SK-N-SH (cell line): Measurements from ENCODE around the gene EXOC2. TPM values are rescaled to one million over a fixed set of nuclear protein-coding genes. Genes with fewer than 3 reads are reported as not detected.

Experiments
- CTCF ChIA-PET: fragments of 300-600, 350-600 bp; formaldehyde crosslinking; extraction: SDS; loops from one replicate; lab custom pipeline; 2021; lab: Yijun Ruan, JAX
- POLR2A ChIA-PET: fragments of 350-600 bp; sonication (Branson Sonifier 250); formaldehyde crosslinking; extraction: SDS; loops from one replicate; lab custom pipeline; 2020; ENCODE audit warnings: antibody characterized with exemption, inconsistent platforms; lab: Yijun Ruan, JAX
- DNase-seq: peaks from one replicate; pipeline ENCODE4 v3.0.0; 2012
- H2AFZ ChIP-seq: fragments of 200-600 bp; sonication (generic); 2 replicates; pipeline ENCODE4 v1.8.1; 2016; ENCODE audit warnings: antibody characterized with exemption, mild to moderate bottlenecking, low read depth
- H3F3A ChIP-seq: fragments of 200-600 bp; sonication (generic); replicated peaks from 2 replicates; pipeline ENCODE3; 2016; ENCODE audit warnings: antibody characterized with exemption, mild to moderate bottlenecking; ENCODE audit not compliant: insufficient read depth
- H3K27ac ChIP-seq, 2 experiments: fragments of 200-500 bp in 1 of 2; fragments of 200-600 bp in 1 of 2; sonication (Bioruptor generic) in 1 of 2; sonication (generic), shearing (Covaris generic) in 1 of 2; 2 replicates each; pipeline versions ENCODE4 v1.5.1 to v1.6.1; 2014 to 2016; ENCODE audit warnings: low read depth in 2 of 2, inconsistent platforms in 1 of 2, low read length in 1 of 2, mild to moderate bottlenecking in 1 of 2, mixed read lengths in 1 of 2
- H3K27me3 ChIP-seq: fragments of 200-600 bp; sonication (generic), shearing (Covaris generic); 2 replicates; pipeline ENCODE4 v1.6.1; 2016; ENCODE audit warnings: mixed run types; ENCODE audit not compliant: insufficient read depth
- H3K36me3 ChIP-seq, 2 experiments: fragments of 200-500 bp in 1 of 2; fragments of 200-600 bp in 1 of 2; sonication (Bioruptor generic) in 1 of 2; sonication (generic) in 1 of 2; replicated peaks in 1 of 2; 2 replicates each; pipeline versions ENCODE3 to v1.5.1; 2014 to 2016; ENCODE audit warnings: low read length in 1 of 2, mild to moderate bottlenecking in 1 of 2; ENCODE audit not compliant: insufficient read depth in 2 of 2, control insufficient read depth in 1 of 2
- H3K4me1 ChIP-seq, 2 experiments: fragments of 200-500 bp in 1 of 2; fragments of 200-600 bp in 1 of 2; sonication (Bioruptor generic) in 1 of 2; sonication (generic), shearing (Covaris generic) in 1 of 2; 2 replicates each; pipeline versions ENCODE4 v1.5.1 to v1.6.1; 2014 to 2016; ENCODE audit warnings: low read depth in 1 of 2, low read length in 1 of 2, mixed run types in 1 of 2; ENCODE audit not compliant: insufficient read depth in 2 of 2, control insufficient read depth in 1 of 2
- H3K4me2 ChIP-seq: fragments of 200-600 bp; sonication (generic), shearing (Covaris generic); 2 replicates; pipeline ENCODE4 v1.6.1; 2017; ENCODE audit warnings: mixed run types
- H3K4me3 ChIP-seq, 2 experiments: fragments of 200-500 bp in 1 of 2; fragments of 200-600 bp in 1 of 2; sonication (Bioruptor generic) in 1 of 2; sonication (generic), shearing (Covaris generic) in 1 of 2; 2 replicates each; pipeline versions ENCODE4 v1.5.1 to v1.8.1; 2014 to 2016; ENCODE audit warnings: low read depth in 2 of 2, inconsistent platforms in 1 of 2, low read length in 1 of 2, mild to moderate bottlenecking in 1 of 2, mixed read lengths in 1 of 2, moderate library complexity in 1 of 2
- H3K79me2 ChIP-seq: fragments of 200-600 bp; sonication (generic); 2 replicates; pipeline ENCODE4 v1.8.1; 2017; ENCODE audit warnings: mild to moderate bottlenecking; ENCODE audit not compliant: insufficient read depth
- H3K9ac ChIP-seq: fragments of 200-600 bp; sonication (generic); 2 replicates; pipeline ENCODE4 v1.6.1; 2017; ENCODE audit warnings: mixed run types
- H3K9me2 ChIP-seq: fragments of 200-600 bp; sonication (generic); 2 replicates; pipeline ENCODE4 v1.6.1; 2017; ENCODE audit warnings: mixed run types
- H3K9me3 ChIP-seq: fragments of 200-600 bp; sonication (generic); 2 replicates; pipeline ENCODE4 v1.6.1; 2017; ENCODE audit warnings: mixed run types, mild to moderate bottlenecking, moderate library complexity
- H4K20me1 ChIP-seq: fragments of 200-600 bp; sonication (generic); 2 replicates; pipeline ENCODE4 v1.6.1; 2017; ENCODE audit warnings: mild to moderate bottlenecking, mixed run types; ENCODE audit not compliant: insufficient read depth
- CTCF ChIP-seq: fragments of 200-600 bp; sonication (generic); IDR thresholded peaks from 2 replicates; pipeline ENCODE4 v1.6.1; 2017; ENCODE audit warnings: antibody characterized with exemption, mild to moderate bottlenecking, moderate library complexity
- EZH2phosphoT487 ChIP-seq: fragments of 200-600 bp; sonication (generic); IDR thresholded peaks from 2 replicates; pipeline ENCODE4 v1.6.1; 2017; ENCODE audit warnings: low read depth, mixed run types, mild to moderate bottlenecking, antibody characterized with exemption, moderate library complexity, borderline replicate concordance
- FOXJ3 ChIP-seq: sonication (generic); formaldehyde crosslinking; IDR thresholded peaks from 2 replicates; pipeline ENCODE4 v1.5.1; 2020; ENCODE audit warnings: mild to moderate bottlenecking, missing genetic modification reagents
- GABPA ChIP-seq: IDR thresholded peaks from 2 replicates; pipeline ENCODE4 v1.4.0; 2012; ENCODE audit warnings: low read depth, mild to moderate bottlenecking
- MEF2A ChIP-seq: IDR thresholded peaks from 2 replicates; pipeline ENCODE4 v1.4.0; 2012; ENCODE audit warnings: low read depth, borderline replicate concordance
- RAD21 ChIP-seq: IDR thresholded peaks from 2 replicates; pipeline ENCODE4 v1.6.1; 2012; ENCODE audit warnings: mild to moderate bottlenecking, low read length
- RFX5 ChIP-seq: IDR thresholded peaks from 2 replicates; pipeline ENCODE4 v1.6.1; 2012; ENCODE audit warnings: mild to moderate bottlenecking, improper control_type of control experiment, low read length
- SIN3A ChIP-seq: IDR thresholded peaks from 2 replicates; pipeline ENCODE4 v1.6.1; 2012; ENCODE audit warnings: low read depth, mild to moderate bottlenecking, low read length, moderate library complexity, borderline replicate concordance
- USF1 ChIP-seq: IDR thresholded peaks from 2 replicates; pipeline ENCODE4 v1.4.0; 2012; ENCODE audit warnings: low read depth, borderline replicate concordance
- WGBS: methylation state at CpG from one replicate; pipeline ENCODE4 v1.1.6; 2017; ENCODE audit warnings: low lambda C conversion rate; 5-methylcytosine and 5-hydroxymethylcytosine counted together
- polyA plus RNA-seq, 3 experiments: library from polyadenylated mRNA; depleted of rRNA; stranded (reverse); fragments of >200 nt; gene quantifications; 2 replicates each; pipeline ENCODE4 v1.2.3, GENCODE V29; 2012
- TF ChIP-seq, protein P1 (sequence below): IDR thresholded peaks from 2 replicates; pipeline ENCODE4 v1.4.0; 2012; ENCODE audit warnings: low read depth

EXOC2 gene
- polyA plus RNA-seq, 1 of the 3 experiments (the other 2 are of a cell fraction) = 10.6 TPM

- TF ChIP-seq FOXJ3 (CRISPR knock-in tag) (no peak), CTCF (no peak)
- TF ChIP-seq, protein P1, sequence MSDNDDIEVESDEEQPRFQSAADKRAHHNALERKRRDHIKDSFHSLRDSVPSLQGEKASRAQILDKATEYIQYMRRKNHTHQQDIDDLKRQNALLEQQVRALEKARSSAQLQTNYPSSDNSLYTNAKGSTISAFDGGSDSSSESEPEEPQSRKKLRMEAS = no peak
These were observed 64.2 kb downstream of the EXOC2 start (continued) for GRCh38 chr6:628766-629165.

DNA sequence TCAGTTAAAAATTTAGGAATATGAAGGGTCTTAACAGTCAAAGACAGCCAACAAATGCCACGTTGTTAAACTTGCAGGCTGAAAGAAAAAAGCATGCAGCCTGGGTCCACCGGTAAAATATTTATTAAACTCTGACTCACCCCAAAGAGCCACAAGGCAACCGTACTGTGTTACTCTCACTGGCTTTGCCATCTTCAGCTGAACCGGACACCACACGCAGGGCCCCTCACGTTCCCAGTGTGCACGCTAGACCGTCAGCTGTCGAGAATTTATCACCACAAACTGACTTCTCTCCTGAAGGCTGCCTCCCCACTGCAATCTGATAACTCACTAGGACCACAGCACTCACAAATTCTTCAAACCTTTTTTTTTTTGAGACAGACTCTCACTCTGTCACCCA is 66.7 kb downstream of the EXOC2 start:
- Histone ChIP-seq H3K9me3 (no peaks in the 10 kb centered on the region), H3K4me3 (no peak overlapping the region), H3K4me1 (no peaks in the 10 kb centered on the region; a peak in 1 of 4 replicates), H4K20me1 (no peaks in the 10 kb centered on the region), H3K27me3 (no peaks in the 10 kb centered on the region), H3K79me2 (no peaks in the 10 kb centered on the region), H3K36me3 (peaks cover 10 to 26% of the 10 kb centered on the region in 2 experiments), H3K9ac (no peak overlapping the region), H3K9me2 (no peaks in the 10 kb centered on the region), H3K27ac (no peak overlapping the region), H3K4me2 (no peak overlapping the region), H2AFZ (no peak overlapping the region), H3F3A (no peaks in the 10 kb centered on the region)
- no peak for DNase-seq
- POLR2A ChIA-PET = no interaction called here
- CTCF ChIA-PET = no interaction called here
- TF ChIP-seq FOXJ3 (CRISPR knock-in tag) (no peak), USF1 (no peak), SIN3A (no peak), RFX5 (no peak), EZH2phosphoT487 (no peak), GABPA (no peak), MEF2A (no peak)
- 88% methylated on average over 9 of the region's 9 CpGs for WGBS

DNA sequence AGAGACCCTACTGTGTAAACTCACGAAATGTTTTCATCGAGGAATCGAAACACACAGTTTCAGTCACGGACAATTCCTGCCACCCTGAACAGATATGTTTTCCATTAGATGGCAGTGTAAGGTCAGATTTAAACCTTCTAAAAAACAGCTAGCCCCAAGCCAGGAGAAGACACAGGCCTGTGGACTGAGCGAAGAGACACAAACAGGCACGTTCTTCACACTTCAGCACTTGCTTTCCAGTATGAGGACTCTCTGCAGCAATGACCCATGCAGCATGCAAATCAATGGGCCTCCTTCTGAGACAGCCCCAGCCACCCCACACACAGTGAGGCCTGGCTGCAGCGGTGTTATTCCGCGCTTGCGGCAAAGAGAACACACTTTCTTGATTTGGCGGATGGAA is 68.0 kb downstream of the EXOC2 start:
- 98% methylated on average over 11 of the region's 11 CpGs for WGBS
- Histone ChIP-seq H4K20me1 (no peaks in the 10 kb centered on the region), H3K79me2 (no peaks in the 10 kb centered on the region), H2AFZ (no peak overlapping the region), H3K9me2 (no peaks in the 10 kb centered on the region), H3F3A (no peaks in the 10 kb centered on the region), H3K27ac (no peak overlapping the region), H3K9me3 (no peaks in the 10 kb centered on the region), H3K36me3 (peaks cover 10 to 26% of the 10 kb centered on the region in 2 experiments), H3K9ac (no peak overlapping the region), H3K4me3 (no peak overlapping the region), H3K27me3 (no peaks in the 10 kb centered on the region), H3K4me1 (no peaks in the 10 kb centered on the region), H3K4me2 (no peak overlapping the region)
- peak; percentile 17 for DNase-seq
- ChIA-PET POLR2A (no interaction called here), CTCF (interaction anchor here (1.4 kb wide), 1 partner anchor 97 kb away, joined by 9 read pairs; no protein-coding TSS in a partner anchor)
- TF ChIP-seq RAD21 = peak; percentile 41; the same call in 1 of the 2 replicates
- peak; percentile 20; the same call in 1 of the 2 replicates for TF ChIP-seq CTCF
- TF ChIP-seq RFX5 = no peak
